GM12873 (cell line): Measurements from ENCODE around the gene FBXL14.

Experiments
- TF ChIP-seq, protein P1 (sequence below): IDR thresholded peaks from 2 replicates; pipeline ENCODE4 v1.5.1; 2012; ENCODE audit warnings: low read depth, mild to moderate bottlenecking, moderate library complexity, low read length, control low read depth; ENCODE audit not compliant: insufficient read depth; ENCODE audit errors: missing control alignments

The FBXL14 gene

DNA sequence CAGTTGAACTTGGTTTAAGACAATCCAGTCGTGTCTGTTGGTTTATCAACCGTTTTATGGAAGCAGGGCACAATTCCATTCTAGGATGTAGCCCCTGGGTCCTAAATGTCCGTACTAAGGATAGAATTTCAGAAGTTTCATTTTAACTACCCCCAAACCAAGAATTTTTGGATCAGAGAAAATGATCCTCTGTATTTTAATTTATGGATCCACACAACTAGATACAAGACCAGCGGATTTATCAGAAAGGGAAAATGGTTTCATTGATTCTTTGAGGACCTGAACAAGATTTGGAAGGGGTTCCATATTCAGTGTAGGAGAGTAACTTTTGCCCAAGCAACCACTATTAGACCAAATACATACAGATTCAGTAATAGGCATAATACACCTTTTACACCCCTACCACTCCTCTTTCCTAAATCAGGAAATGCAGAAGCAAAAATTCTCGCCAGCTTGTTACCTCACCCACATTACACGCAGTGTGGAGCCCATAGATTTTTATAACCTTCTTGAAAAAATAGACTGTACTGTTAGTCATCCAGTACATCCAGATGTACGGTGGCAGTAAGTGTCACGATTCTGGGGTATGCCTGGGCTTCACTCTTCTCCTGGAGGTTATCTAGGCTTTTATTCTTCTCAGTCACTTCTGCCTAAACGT lies 1.4 kb upstream of the FBXL14 start:
- TF ChIP-seq, protein P1, sequence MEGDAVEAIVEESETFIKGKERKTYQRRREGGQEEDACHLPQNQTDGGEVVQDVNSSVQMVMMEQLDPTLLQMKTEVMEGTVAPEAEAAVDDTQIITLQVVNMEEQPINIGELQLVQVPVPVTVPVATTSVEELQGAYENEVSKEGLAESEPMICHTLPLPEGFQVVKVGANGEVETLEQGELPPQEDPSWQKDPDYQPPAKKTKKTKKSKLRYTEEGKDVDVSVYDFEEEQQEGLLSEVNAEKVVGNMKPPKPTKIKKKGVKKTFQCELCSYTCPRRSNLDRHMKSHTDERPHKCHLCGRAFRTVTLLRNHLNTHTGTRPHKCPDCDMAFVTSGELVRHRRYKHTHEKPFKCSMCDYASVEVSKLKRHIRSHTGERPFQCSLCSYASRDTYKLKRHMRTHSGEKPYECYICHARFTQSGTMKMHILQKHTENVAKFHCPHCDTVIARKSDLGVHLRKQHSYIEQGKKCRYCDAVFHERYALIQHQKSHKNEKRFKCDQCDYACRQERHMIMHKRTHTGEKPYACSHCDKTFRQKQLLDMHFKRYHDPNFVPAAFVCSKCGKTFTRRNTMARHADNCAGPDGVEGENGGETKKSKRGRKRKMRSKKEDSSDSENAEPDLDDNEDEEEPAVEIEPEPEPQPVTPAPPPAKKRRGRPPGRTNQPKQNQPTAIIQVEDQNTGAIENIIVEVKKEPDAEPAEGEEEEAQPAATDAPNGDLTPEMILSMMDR, result no peak

DNA sequence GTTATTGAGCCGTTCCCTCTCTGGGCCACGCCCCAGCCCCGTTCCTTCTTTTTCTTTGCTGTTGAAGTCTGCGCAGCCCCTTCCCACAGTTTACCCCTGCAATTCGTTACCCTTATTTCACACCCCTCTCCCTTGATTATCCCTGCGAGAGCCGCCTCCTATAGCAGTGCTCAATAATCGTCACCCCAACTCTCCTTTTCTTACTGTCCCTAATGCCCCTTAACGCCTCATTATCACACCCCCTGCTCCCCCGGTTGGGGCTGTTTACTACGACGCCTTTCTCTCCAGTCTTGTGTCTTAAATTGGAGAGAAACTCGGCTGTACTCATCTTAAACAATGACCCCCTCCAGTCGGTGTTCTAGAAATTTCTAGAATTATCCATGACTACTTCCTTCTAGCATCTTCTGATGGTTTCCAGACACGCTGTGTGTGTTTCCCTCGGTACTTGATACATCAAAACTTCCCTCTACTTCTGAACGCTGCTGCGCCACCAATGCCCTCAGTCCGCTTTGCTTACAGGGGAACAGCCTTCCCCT lies 713 bp upstream of the FBXL14 start:
- TF ChIP-seq, protein P1, result no peak

DNA sequence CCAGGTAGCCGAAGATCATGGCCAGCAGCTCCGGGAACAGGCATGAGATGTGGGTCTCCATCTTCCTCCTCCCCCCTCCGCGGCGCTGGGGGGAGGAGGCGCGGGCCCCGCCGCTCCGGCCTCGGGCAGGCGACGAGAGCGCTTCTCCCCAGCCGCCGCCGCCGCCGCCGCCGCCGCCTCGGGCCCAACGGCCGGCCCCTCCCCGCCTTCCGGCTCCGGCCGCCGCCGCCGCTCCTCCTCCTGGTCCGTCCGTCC lies 448 bp downstream of the FBXL14 start:
- TF ChIP-seq, protein P1, result no peak

DNA sequence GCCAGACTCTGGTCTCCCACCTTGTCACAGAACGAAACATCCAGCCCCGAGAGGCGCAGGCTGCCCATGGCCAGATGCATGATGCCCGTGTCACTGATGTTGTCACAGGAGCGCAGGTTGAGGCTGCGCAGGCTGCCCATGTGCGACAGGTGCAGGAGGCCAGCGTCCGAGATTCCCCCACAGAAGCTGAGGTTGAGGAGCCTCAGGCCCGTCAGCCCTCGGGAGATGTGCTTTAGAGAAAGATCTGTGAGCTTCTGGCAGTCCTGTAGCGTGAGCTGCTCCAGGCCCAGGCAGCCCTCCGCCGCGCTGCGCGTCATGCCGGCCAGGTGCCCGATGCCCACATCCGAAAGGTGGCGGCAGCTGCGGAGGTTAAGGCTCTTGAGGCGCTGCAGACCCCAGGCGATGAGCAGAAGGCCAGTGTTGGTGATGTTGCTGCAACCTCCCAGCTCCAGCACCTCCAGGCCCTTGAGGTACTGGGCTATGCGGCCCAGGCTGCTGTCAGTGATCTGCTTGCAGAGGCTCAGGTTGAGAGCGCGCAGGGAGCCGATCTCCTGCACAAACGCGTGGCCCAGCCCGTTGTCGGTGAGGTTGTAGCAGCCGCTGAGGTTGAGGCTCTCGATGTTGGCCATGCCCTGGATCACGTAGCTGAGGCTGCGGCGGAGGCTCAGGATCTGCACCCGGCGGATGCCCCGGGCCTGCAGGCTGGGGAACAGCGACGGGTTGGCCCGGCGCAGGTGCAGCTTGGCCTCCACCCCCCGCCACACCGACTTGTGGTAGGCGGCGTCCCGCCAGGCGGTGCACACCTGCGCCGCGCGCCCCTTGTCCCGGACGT lies 991 bp downstream of the FBXL14 start:
- TF ChIP-seq, protein P1, result no peak

DNA sequence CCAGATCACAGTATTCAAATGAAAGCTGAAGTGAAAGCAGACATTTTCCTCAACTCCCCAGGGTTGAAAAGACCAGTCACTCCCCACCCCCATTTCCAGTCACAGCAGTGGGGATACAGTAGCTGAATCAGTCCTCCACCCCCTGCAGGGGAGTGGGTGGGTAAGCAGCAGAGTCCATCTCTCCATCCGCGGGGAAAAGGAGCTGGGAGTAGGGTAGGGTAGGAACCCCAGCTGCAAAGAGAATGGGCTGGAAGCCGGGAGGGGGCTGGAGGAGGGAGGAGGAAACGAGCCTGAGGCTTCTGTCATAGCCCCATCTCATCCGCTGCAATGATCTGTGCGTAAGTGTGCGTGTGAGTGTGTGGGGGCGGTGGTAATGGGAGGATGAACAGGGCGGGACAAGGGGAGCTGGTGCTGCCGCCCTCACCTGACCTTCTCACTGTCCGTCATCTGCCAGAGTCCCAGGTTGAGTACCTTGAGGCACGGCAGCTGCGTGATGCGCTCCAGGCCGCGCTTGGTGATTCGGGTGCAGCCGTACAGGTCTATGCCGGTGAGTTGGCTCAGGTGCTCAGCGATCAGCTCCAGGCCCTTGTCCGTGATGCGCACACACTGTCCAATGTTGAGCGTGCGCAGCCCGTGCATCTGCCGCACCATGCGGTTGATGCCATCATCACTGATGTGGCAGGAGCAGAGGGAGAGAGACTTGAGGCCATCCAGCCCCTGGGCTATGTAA lies 1.8 kb downstream of the FBXL14 start:
- TF ChIP-seq, protein P1, result no peak

DNA sequence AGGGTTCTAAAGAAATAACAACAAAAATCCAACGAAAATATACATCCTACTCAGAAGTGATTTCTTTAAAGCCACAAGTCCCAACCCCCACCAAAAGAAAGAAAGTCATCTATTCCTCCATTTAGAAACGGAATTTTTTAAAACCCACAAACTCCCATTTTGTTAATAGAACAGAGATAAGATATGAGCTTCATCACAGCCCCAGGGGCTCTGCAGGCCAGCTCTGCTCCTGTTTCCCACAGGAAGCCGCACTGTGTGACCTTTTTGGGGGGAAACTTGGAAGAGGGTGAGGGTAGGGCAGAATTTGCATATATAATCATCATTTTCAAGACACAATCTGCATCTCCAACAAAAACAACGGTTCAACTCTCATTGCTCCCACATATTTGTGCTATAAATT lies 2.8 kb downstream of the FBXL14 start:
- TF ChIP-seq, protein P1, result no peak

DNA sequence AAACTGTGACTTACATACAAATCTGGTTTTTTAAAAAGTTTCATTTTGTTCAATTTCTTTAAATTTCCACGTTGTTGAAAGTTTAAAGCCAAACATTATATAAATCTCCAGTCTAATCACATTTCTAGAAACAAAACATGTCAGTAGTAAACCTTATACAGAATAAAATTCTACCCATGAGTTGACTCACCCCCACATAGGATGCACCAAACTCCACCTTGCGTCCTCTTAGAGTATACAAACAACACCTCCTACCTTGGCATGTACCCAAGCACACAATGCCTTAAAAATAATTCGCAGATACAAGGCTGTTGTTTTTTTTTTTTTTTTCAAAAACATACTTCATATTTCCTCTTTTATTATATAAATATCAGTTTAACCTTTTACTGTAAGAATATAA lies 3.3 kb downstream of the FBXL14 start:
- TF ChIP-seq, protein P1, result peak; percentile 14
